Measurements from ENCODE around the gene GALNS. TPM values are rescaled to one million over a fixed set of nuclear protein-coding genes. Genes with fewer than 3 reads are reported as not detected.
"Not testable (repeated sequence)": the region's sequence is repeated elsewhere in the genome, so short reads cannot be mapped to it uniquely, and the experiment has no call there.

Gene GALNS
- total RNA-seq, 1 donor from 2014 or later: 62.2 TPM

DNA sequence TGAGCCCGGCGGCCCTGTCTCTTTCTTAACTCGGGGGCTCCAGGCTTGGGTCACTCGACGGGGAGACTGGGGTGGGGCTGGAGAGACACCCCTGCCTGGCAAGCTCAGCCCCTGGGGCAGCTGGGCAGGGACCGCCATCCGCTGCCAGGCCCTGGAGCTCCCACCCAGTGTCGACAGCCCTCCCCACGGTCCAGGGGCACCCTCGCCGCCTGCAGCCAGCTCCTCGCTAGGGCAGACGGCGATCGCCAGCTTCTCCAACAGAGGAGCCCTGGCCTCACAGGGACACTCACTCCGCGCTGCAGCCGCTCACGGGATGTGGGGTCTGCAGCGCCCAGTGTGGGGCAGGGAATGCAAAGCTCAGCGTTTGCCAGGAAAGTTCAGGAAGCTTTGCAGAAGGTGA is 29.0 kb downstream of the GALNS start:
- H3K4me1 ChIP-seq: no peaks in the 10 kb centered on the region
- no peak for DNase-seq (ENCODE audit: low spot score in 2 of 2)
- intact Hi-C loops (cut with DNase I): no loop called here
- H3K9me3 ChIP-seq: no peaks in the 10 kb centered on the region
- H3K27me3 ChIP-seq: no peaks in the 10 kb centered on the region
- peaks cover 15 to 49% of the 10 kb centered on the region in 2 donors for H3K36me3 ChIP-seq
- no peak overlapping the region for H3K27ac ChIP-seq
- TF ChIP-seq, protein P1, sequence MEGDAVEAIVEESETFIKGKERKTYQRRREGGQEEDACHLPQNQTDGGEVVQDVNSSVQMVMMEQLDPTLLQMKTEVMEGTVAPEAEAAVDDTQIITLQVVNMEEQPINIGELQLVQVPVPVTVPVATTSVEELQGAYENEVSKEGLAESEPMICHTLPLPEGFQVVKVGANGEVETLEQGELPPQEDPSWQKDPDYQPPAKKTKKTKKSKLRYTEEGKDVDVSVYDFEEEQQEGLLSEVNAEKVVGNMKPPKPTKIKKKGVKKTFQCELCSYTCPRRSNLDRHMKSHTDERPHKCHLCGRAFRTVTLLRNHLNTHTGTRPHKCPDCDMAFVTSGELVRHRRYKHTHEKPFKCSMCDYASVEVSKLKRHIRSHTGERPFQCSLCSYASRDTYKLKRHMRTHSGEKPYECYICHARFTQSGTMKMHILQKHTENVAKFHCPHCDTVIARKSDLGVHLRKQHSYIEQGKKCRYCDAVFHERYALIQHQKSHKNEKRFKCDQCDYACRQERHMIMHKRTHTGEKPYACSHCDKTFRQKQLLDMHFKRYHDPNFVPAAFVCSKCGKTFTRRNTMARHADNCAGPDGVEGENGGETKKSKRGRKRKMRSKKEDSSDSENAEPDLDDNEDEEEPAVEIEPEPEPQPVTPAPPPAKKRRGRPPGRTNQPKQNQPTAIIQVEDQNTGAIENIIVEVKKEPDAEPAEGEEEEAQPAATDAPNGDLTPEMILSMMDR (IDR thresholded peaks at IDR 0.05): no peak
- H3K4me3 ChIP-seq: no peak overlapping the region

DNA sequence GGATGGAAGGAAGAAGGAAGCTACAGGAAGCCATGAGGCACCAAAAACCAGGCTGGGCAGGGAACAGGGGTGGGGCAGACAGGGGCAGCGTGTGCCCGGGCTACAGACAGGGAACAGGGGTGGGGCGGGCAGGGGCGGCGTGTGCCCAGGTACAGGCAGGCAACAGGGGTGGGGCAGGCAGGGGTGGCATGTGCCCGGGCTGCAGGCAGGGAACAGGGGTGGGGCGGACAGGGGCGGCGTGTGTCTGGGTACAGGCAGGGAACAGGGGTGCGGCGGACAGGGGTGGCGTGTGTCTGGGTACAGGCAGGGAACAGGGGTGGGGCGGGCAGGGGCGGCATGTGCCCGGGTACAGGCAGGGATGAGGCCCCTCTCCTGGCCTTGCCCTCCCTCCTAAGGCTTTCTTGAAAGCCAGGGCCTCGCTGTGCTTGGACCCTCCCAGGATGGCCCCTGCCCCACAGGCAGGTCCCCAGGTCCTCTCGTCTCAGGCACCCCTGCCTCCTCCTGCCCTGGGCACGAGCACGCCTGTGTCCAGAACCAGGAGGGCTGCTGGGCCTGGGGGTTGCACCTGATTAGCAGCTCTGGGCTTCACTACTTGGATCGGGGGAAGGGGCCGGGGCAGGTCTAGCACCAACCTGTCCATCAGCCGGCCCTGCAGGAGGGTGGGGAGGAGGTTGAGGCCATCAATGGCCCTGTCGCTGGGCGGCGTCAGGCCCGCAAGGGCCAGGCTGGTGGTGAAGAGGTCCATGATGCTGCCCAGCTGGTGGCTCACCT is 30.5 kb downstream of the GALNS start:
- peaks cover 22 to 63% of the 10 kb centered on the region in 2 donors for H3K36me3 ChIP-seq
- no peaks in the 10 kb centered on the region for H3K27me3 ChIP-seq
- DNase-seq (ENCODE audit: low spot score in 2 of 2): no peak
- intact Hi-C loops (cut with DNase I): no loop called here
- TF ChIP-seq, protein P1 (IDR thresholded peaks at IDR 0.05): no peak
- H3K27ac ChIP-seq: no peak overlapping the region
- no peak overlapping the region for H3K4me3 ChIP-seq
- no peaks in the 10 kb centered on the region for H3K9me3 ChIP-seq
- H3K4me1 ChIP-seq: no peaks in the 10 kb centered on the region

DNA sequence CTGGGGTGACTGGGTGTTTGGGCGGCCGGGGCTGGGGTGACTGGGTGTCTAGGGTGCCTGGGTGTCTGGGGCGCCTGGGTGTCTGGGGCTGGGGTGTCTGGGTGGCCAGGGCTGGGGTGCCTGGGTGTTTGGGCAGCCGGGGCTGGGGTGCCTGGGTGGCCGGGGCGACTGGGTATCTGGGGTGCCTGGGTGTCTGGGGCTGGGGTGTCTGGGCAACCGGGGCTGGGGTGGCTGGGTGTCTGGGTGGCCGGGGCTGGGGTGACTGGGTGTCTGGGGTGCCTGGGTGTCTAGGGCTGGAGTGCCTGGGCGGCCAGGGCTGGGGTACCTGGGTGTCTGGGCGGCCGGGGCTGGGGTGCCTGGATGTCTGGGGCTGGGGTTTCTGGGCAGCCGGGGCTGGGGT is 31.6 kb downstream of the GALNS start:
- Histone ChIP-seq H3K9me3 (no peaks in the 10 kb centered on the region), H3K4me1 (no peaks in the 10 kb centered on the region), H3K27ac (no peak overlapping the region), H3K36me3 (peaks cover 25 to 62% of the 10 kb centered on the region in 2 donors), H3K4me3 (no peak overlapping the region), H3K27me3 (no peaks in the 10 kb centered on the region)
- intact Hi-C loops (cut with DNase I): no loop called here
- no peak for DNase-seq (ENCODE audit: low spot score in 2 of 2)
- TF ChIP-seq, protein P1 (IDR thresholded peaks at IDR 0.05): no peak

DNA sequence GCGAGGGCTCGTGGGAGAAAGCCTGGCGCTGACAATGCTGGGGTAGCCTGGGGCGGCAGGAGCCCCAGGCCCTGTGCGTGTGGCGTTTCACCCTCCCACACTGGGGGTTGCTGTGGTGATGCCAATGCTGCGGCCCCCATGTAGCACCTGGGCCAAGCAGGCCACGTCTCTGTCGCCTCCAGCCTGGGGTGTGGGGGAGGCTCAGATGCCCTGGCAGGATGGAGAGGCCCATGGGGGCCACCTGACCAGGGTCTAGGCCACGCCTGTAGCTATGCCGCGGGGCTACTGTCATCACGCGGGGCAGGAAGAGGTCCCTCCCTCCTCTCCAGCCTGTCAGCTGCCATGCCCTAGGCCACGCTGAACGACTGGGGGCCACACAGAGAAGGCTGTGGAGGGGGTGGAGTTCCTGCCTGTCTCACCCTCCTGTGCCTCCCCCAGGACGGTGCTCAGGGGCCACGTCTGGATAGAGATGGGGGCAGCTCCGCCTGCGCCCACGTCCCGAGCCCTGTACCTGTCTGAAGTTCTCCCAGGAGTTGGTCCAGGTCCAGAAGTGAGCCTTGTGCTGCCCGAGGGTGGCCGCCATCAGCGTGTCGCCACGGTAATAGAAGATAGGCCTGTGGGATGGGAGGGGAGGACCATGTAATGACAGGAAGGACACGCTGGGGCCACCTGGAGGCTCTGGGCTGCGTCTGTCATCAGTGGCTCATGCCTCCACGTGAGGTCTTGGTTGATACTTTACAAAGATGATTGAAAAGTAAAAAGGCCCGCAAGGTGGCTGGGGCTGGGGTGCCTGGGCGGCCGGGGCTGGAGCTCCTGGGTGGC is 32.3 kb downstream of the GALNS start:
- Histone ChIP-seq H3K4me3 (no peak overlapping the region), H3K27me3 (no peaks in the 10 kb centered on the region), H3K9me3 (no peaks in the 10 kb centered on the region), H3K4me1 (no peaks in the 10 kb centered on the region), H3K27ac (no peak overlapping the region), H3K36me3 (peaks cover 25 to 59% of the 10 kb centered on the region in 2 donors)
- intact Hi-C loops (cut with DNase I): no loop called here
- TF ChIP-seq, protein P1 (IDR thresholded peaks at IDR 0.05): no peak
- DNase-seq (ENCODE audit: low spot score in 2 of 2): no peak

DNA sequence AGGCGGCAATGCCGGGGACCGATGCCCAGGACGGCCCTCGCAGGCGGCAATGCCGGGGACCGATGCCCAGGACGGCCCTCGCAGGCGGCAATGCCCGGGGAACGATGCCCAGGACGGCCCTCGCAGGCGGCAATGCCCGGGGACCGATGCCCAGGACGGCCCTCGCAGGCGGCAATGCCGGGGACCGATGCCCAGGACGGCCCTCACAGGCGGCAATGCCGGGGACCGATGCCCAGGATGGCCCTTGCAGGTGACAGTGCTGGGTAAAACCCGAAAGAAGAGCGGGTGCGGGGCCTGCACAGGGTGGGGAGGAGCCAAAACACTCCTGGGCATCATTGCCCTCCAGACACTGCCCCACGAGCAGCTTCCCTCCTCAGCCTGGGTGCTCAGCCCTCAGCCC is 33.1 kb downstream of the GALNS start:
- intact Hi-C loops (cut with DNase I): not testable (repeated sequence)
- peaks cover 24 to 51% of the 10 kb centered on the region in 2 donors for H3K36me3 ChIP-seq

More for the DNA sequence above, 33.1 kb downstream of the GALNS start:
- H3K27me3 ChIP-seq; H3K4me1 ChIP-seq; DNase-seq (ENCODE audit: low spot score in 2 of 2); H3K27ac ChIP-seq; H3K9me3 ChIP-seq; H3K4me3 ChIP-seq: not testable (repeated sequence)

Data from ascending aorta (tissue), 2 donors.